BE2C (cell line): ENCODE data around the gene NAP1L4.

Experiments
- DNase-seq: peaks from one replicate; pipeline ENCODE4 v3.0.0-alpha.2; 2020
- H3K27me3 ChIP-seq: fragments of 250-450 bp; sonication (Bioruptor Pico); 2 replicates; pipeline ENCODE4 v1.5.1; 2020; ENCODE audit warnings: mild to moderate bottlenecking
- H3K36me3 ChIP-seq: fragments of 250-450 bp; sonication (Bioruptor Pico); 2 replicates; pipeline ENCODE4 v1.5.1; 2020; ENCODE audit warnings: mild to moderate bottlenecking
- H3K4me1 ChIP-seq: fragments of 250-450 bp; sonication (Bioruptor Pico); 2 replicates; pipeline ENCODE4 v1.5.1; 2020
- H3K4me3 ChIP-seq: 2 replicates; pipeline ENCODE4 v1.5.1; 2011; ENCODE audit warnings: low read depth, low read length
- H3K9me3 ChIP-seq: fragments of 250-450 bp; sonication (Bioruptor Pico); 2 replicates; pipeline ENCODE4 v1.5.1; 2020
- CTCF ChIP-seq: IDR thresholded peaks from 2 replicates; pipeline ENCODE4 v1.5.1; 2012; ENCODE audit warnings: mild to moderate bottlenecking, low read depth, low read length

NAP1L4 gene

DNA sequence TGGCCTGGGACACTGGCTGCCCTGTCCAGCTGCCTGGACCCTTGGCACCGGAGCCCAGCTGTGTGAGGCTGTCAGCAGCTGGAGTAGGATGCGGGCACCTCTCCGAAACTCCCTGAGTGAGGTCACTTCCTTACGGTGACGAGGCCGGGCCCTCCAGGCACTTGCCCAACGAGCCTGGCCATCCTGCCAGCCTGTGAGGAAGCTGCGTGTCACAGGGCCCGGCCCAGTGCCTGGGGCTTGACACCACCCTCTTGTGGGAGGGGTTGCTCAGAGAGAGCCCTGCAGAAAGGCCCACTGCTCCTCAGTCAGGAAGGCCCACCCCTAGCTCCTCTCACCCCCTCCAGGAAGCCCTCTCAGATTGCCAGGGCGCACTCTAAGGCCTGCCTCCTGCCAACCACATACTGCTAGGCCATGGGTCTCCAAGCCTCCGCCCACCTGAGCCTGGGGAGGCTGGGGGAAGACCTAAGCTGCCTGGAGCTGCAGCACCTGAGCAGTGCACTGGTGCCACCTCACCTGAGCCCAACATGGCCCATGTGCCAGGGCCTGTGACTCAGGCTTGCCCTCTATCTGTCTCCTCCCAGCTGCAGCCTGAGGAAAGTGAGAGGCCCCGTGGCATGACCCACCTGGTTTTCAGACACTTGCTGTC is 58.6 kb downstream of the NAP1L4 start:
- no peaks in the 10 kb centered on the region for H3K4me1 ChIP-seq
- no peak overlapping the region for H3K4me3 ChIP-seq
- peaks cover 20% of the 10 kb centered on the region for H3K27me3 ChIP-seq
- no peaks in the 10 kb centered on the region for H3K36me3 ChIP-seq
- no peak for TF ChIP-seq CTCF
- H3K9me3 ChIP-seq: no peaks in the 10 kb centered on the region
- no peak for DNase-seq

- Histone ChIP-seq H3K4me1 (no peaks in the 10 kb centered on the region), H3K4me3 (no peak overlapping the region), H3K27me3 (peaks cover 27% of the 10 kb centered on the region), H3K9me3 (no peaks in the 10 kb centered on the region), H3K36me3 (no peaks in the 10 kb centered on the region)
- TF ChIP-seq CTCF: no peak
- DNase-seq: no peak
Measured at GRCh38 chr11:2932850-2933251, 59.3 kb downstream of the NAP1L4 start.

- H3K4me1 ChIP-seq: no peaks in the 10 kb centered on the region
- no peak for DNase-seq
- no peaks in the 10 kb centered on the region for H3K9me3 ChIP-seq
- H3K36me3 ChIP-seq: no peaks in the 10 kb centered on the region
- peaks cover 30% of the 10 kb centered on the region for H3K27me3 ChIP-seq
- no peak overlapping the region for H3K4me3 ChIP-seq
- TF ChIP-seq CTCF: no peak
Measured at GRCh38 chr11:2931771-2932738, 60.1 kb downstream of the NAP1L4 start.

GRCh38 chr11:2931420-2931746 is 60.7 kb downstream of the NAP1L4 start:
- TF ChIP-seq CTCF: no peak
- H3K27me3 ChIP-seq: peaks cover 30% of the 10 kb centered on the region

GRCh38 chr11:2930704-2931419 is 61.3 kb downstream of the NAP1L4 start:
- no peaks in the 10 kb centered on the region for H3K9me3 ChIP-seq
- TF ChIP-seq CTCF: peak; percentile 18
- H3K4me3 ChIP-seq: no peak overlapping the region
- H3K27me3 ChIP-seq: peaks cover 30% of the 10 kb centered on the region
- H3K36me3 ChIP-seq: no peaks in the 10 kb centered on the region
- DNase-seq: peak; percentile 41
- H3K4me1 ChIP-seq: no peaks in the 10 kb centered on the region

More at GRCh38 chr11:2931420-2931746, 60.7 kb downstream of the NAP1L4 start:
- Histone ChIP-seq H3K36me3 (no peaks in the 10 kb centered on the region), H3K4me1 (no peaks in the 10 kb centered on the region), H3K4me3 (no peak overlapping the region), H3K9me3 (no peaks in the 10 kb centered on the region)
- DNase-seq: no peak
